H1 (cell line): ENCODE results near the gene SNTG2. TPM values are rescaled to one million over a fixed set of nuclear protein-coding genes. Genes with fewer than 3 reads are reported as not detected.

ENCODE experiments used
- CTCF ChIA-PET: fragments of 300-600 bp; sonication (Branson Sonifier 250); formaldehyde crosslinking; loops from one replicate; lab custom pipeline; 2021; ENCODE audit not compliant: partially characterized antibody; lab: Charles Lee
- POLR2A ChIA-PET: fragments of 300-600 bp; sonication (Branson Sonifier 250); formaldehyde crosslinking; loops from one replicate; lab custom pipeline; 2021; ENCODE audit warnings: inconsistent platforms; ENCODE audit not compliant: partially characterized antibody; lab: Charles Lee
- DNase-seq, 2 experiments: peaks; one replicate each; pipeline versions ENCODE4 v3.0.0 to v3.0.0-alpha.2; 2010 to 2022; ENCODE audit warnings: low spot score in 2 of 2, low read depth in 1 of 2, mixed read lengths in 1 of 2
- FAIRE-seq: peaks from 2 replicates; lab custom pipeline; 2011; peaks lifted over from hg19 to GRCh38; lab: Jason Lieb, UNC
- H2AFZ ChIP-seq: 2 replicates; pipeline ENCODE4 v1.8.1; 2012; ENCODE audit warnings: low read length, inconsistent platforms
- H2AK5ac ChIP-seq: 2 replicates; pipeline ENCODE4 v1.6.1; 2013; ENCODE audit warnings: low read depth, low read length
- H2BK120ac ChIP-seq: replicated peaks from 2 replicates; pipeline ENCODE3; 2013; ENCODE audit warnings: low read depth, low read length, inconsistent platforms
- H2BK12ac ChIP-seq: 2 replicates; pipeline ENCODE4 v1.6.1; 2013; ENCODE audit warnings: low read depth, low read length
- H2BK15ac ChIP-seq: 2 replicates; pipeline ENCODE4 v1.6.1; 2013; ENCODE audit warnings: low read length
- H2BK20ac ChIP-seq: 2 replicates; pipeline ENCODE4 v1.6.1; 2013; ENCODE audit warnings: low read length
- H2BK5ac ChIP-seq: 2 replicates; pipeline ENCODE4 v1.6.1; 2013; ENCODE audit warnings: low read depth, low read length
- H3K14ac ChIP-seq: 2 replicates; pipeline ENCODE4 v1.6.1; 2013; ENCODE audit warnings: inconsistent platforms; ENCODE audit not compliant: insufficient read length
- H3K18ac ChIP-seq: 2 replicates; pipeline ENCODE4 v1.6.1; 2013; ENCODE audit warnings: low read length; ENCODE audit errors: extremely low read depth
- H3K23ac ChIP-seq: 2 replicates; pipeline ENCODE4 v1.6.1; 2013; ENCODE audit warnings: inconsistent platforms; ENCODE audit not compliant: insufficient read length
- H3K23me2 ChIP-seq: 2 replicates; pipeline ENCODE4 v1.6.1; 2013; ENCODE audit warnings: low read depth, low read length
- H3K27ac ChIP-seq: 2 replicates; pipeline ENCODE4 v1.6.1; 2011; ENCODE audit warnings: low read depth, low read length, inconsistent platforms
- H3K27me3 ChIP-seq, 4 experiments: replicated peaks in 1 of 4; 1 replicate in 1 of 4; 2 replicates in 3 of 4; pipeline versions ENCODE4 v1.6.1 to v1.8.1; 2011 to 2013; ENCODE audit warnings: low read length in 3 of 4, mild to moderate bottlenecking in 3 of 4, inconsistent platforms in 2 of 4, mixed read lengths in 2 of 4, moderate library complexity in 1 of 4; ENCODE audit not compliant: control insufficient read depth in 3 of 4, insufficient read depth in 3 of 4; ENCODE audit errors: extremely low read depth in 1 of 4
- H3K36me3 ChIP-seq, 4 experiments: 2 replicates each; pipeline versions ENCODE4 v1.6.1 to v1.8.1; 2011 to 2013; ENCODE audit warnings: mild to moderate bottlenecking in 4 of 4, low read length in 3 of 4, moderate library complexity in 2 of 4, control low read depth in 1 of 4, inconsistent platforms in 1 of 4; ENCODE audit not compliant: insufficient read depth in 4 of 4, control insufficient read depth in 2 of 4
- H3K4ac ChIP-seq: replicated peaks from 2 replicates; pipeline ENCODE3; 2013; ENCODE audit warnings: low read length, low read depth, mixed read lengths, inconsistent platforms; ENCODE audit not compliant: insufficient read length
- H3K4me1 ChIP-seq, 4 experiments: replicated peaks in 1 of 4; 1 replicate in 1 of 4; 2 replicates in 3 of 4; pipeline versions ENCODE4 v1.6.1 to v1.8.1; 2011 to 2013; ENCODE audit warnings: low read length in 3 of 4, inconsistent platforms in 2 of 4, mixed read lengths in 1 of 4; ENCODE audit not compliant: insufficient read depth in 4 of 4, control insufficient read depth in 3 of 4
- H3K4me2 ChIP-seq, 2 experiments: 2 replicates each; pipeline versions ENCODE4 v1.6.1 to v1.8.1; 2011 to 2013; ENCODE audit warnings: low read depth in 2 of 2, low read length in 2 of 2, control low read depth in 1 of 2, inconsistent platforms in 1 of 2, mild to moderate bottlenecking in 1 of 2; ENCODE audit not compliant: insufficient read depth in 1 of 2
- H3K4me3 ChIP-seq, 4 experiments: fragments of 200-600, 300-600 bp in 1 of 4; sonication (generic), shearing (Covaris generic), sonication (Bioruptor Twin) in 1 of 4; 2 replicates each; pipeline versions ENCODE4 v1.5.1 to v1.8.1; 2011 to 2016; ENCODE audit warnings: low read length in 4 of 4, low read depth in 3 of 4, control low read depth in 2 of 4, inconsistent platforms in 2 of 4, mild to moderate bottlenecking in 2 of 4, mixed read lengths in 1 of 4, moderate library complexity in 1 of 4; ENCODE audit not compliant: insufficient read depth in 2 of 4; ENCODE audit errors: extremely low read depth in 1 of 4
- H3K56ac ChIP-seq: replicated peaks from 2 replicates; pipeline ENCODE3; 2013; ENCODE audit warnings: low read depth, mild to moderate bottlenecking, mixed read lengths, low read length, inconsistent platforms; ENCODE audit not compliant: insufficient read length
- H3K79me1 ChIP-seq: 2 replicates; pipeline ENCODE4 v1.6.1; 2013; ENCODE audit warnings: low read depth, low read length, control low read depth
- H3K79me2 ChIP-seq, 2 experiments: 2 replicates each; pipeline versions ENCODE4 v1.6.1 to v1.8.1; 2012 to 2013; ENCODE audit warnings: low read length in 2 of 2, mild to moderate bottlenecking in 2 of 2, inconsistent platforms in 1 of 2; ENCODE audit not compliant: insufficient read depth in 2 of 2, control insufficient read depth in 1 of 2
- H3K9ac ChIP-seq, 4 experiments: replicated peaks in 1 of 4; 1 replicate in 1 of 4; 2 replicates in 3 of 4; pipeline versions ENCODE4 v1.6.1 to v1.8.1; 2011 to 2013; ENCODE audit warnings: low read depth in 3 of 4, low read length in 3 of 4, control low read depth in 2 of 4, mild to moderate bottlenecking in 2 of 4, moderate library complexity in 2 of 4, inconsistent platforms in 1 of 4; ENCODE audit errors: extremely low read depth in 1 of 4
- H3K9me3 ChIP-seq, 2 experiments: 2 replicates each; pipeline versions ENCODE4 v1.6.1 to v1.8.1; 2012 to 2013; ENCODE audit warnings: mild to moderate bottlenecking in 2 of 2, moderate library complexity in 2 of 2, control low read depth in 1 of 2, inconsistent platforms in 1 of 2, low read depth in 1 of 2, low read length in 1 of 2, mixed read lengths in 1 of 2; ENCODE audit not compliant: insufficient read depth in 2 of 2
- H4K20me1 ChIP-seq, 2 experiments: replicated peaks in 1 of 2; 2 replicates each; pipeline versions ENCODE3 to v1.8.1; 2011 to 2013; ENCODE audit warnings: inconsistent platforms in 2 of 2, low read length in 2 of 2, mild to moderate bottlenecking in 1 of 2; ENCODE audit not compliant: insufficient read depth in 2 of 2, control insufficient read depth in 1 of 2
- H4K5ac ChIP-seq: 2 replicates; pipeline ENCODE4 v1.6.1; 2013; ENCODE audit warnings: low read length, low read depth, mixed read lengths, inconsistent platforms; ENCODE audit not compliant: insufficient read length
- H4K8ac ChIP-seq: 2 replicates; pipeline ENCODE4 v1.8.0; 2013; ENCODE audit warnings: mild to moderate bottlenecking, moderate library complexity, low read length, inconsistent platforms; ENCODE audit not compliant: insufficient read depth; ENCODE audit errors: extremely low read depth
- H4K91ac ChIP-seq: replicated peaks from 2 replicates; pipeline ENCODE3; 2013; ENCODE audit warnings: low read length, mixed read lengths, inconsistent platforms; ENCODE audit not compliant: insufficient read length
- BRCA1 ChIP-seq: IDR thresholded peaks from 2 replicates; pipeline ENCODE4 v1.6.1; 2012; ENCODE audit warnings: low read depth, low read length, improper control_type of control experiment
- CTCF ChIP-seq, 3 experiments: IDR thresholded peaks; 1 replicate in 2 of 3; 2 replicates in 1 of 3; pipeline versions ENCODE4 v1.5.1 to v1.6.1; 2011; ENCODE audit warnings: low read length in 3 of 3, mild to moderate bottlenecking in 3 of 3, inconsistent platforms in 2 of 3, low read depth in 1 of 3, moderate library complexity in 1 of 3; ENCODE audit not compliant: insufficient read depth in 1 of 3; ENCODE audit errors: control extremely low read depth in 1 of 3
- E2F6 ChIP-seq: IDR thresholded peaks from 2 replicates; pipeline ENCODE4 v1.6.1; 2012; ENCODE audit warnings: inconsistent platforms
- EZH2 ChIP-seq: fragments of 200-600 bp; sonication (generic); IDR thresholded peaks from 2 replicates; pipeline ENCODE4 v1.7.1; 2012; ENCODE audit warnings: low read depth, mild to moderate bottlenecking, moderate library complexity, low read length, inconsistent platforms; ENCODE audit not compliant: severe bottlenecking
- JUN ChIP-seq: IDR thresholded peaks from 2 replicates; pipeline ENCODE4 v1.6.1; 2011; ENCODE audit warnings: low read depth, mild to moderate bottlenecking, improper control_type of control experiment, low read length
- KDM1A ChIP-seq: fragments of 200-600, 300-600 bp; sonication (generic); IDR thresholded peaks from 2 replicates; pipeline ENCODE4 v1.7.1; 2016; ENCODE audit warnings: mild to moderate bottlenecking, low read length, borderline replicate concordance
- KDM5A ChIP-seq: fragments of 200-600 bp; IDR thresholded peaks from 2 replicates; pipeline ENCODE4 v1.7.1; 2012; ENCODE audit warnings: mild to moderate bottlenecking, low read length, inconsistent platforms, mixed read lengths
- POLR2AphosphoS5 ChIP-seq: IDR thresholded peaks from 2 replicates; pipeline ENCODE4 v1.6.1; 2011; ENCODE audit warnings: low read depth, low read length
- RNF2 ChIP-seq: fragments of 200-900, 300-1000 bp; sonication (generic); IDR thresholded peaks from 2 replicates; pipeline ENCODE4 v1.7.1; 2016; ENCODE audit warnings: borderline replicate concordance, low read depth, mild to moderate bottlenecking, antibody characterized with exemption, low read length; ENCODE audit not compliant: poor library complexity, severe bottlenecking; ENCODE audit errors: missing control alignments
- TCF12 ChIP-seq: IDR thresholded peaks from 2 replicates; pipeline ENCODE4 v1.6.1; 2011; ENCODE audit warnings: low read depth, mild to moderate bottlenecking, low read length
- WGBS, 2 experiments: shearing (Covaris generic) in 1 of 2; methylation state at CpG; one replicate each; pipeline versions ENCODE4 v1.1.6 to v1.1.7; 2013 to 2015; ENCODE audit warnings: low lambda C conversion rate in 2 of 2, mixed read lengths in 2 of 2, inconsistent platforms in 1 of 2, low coverage in 1 of 2, missing lambda C conversion rate in 1 of 2; ENCODE audit not compliant: insufficient replicate concordance in 2 of 2, insufficient coverage in 1 of 2, insufficient read length in 1 of 2; ENCODE audit errors: extremely low coverage in 1 of 2, missing lambda C conversion rate in 1 of 2; 5-methylcytosine and 5-hydroxymethylcytosine counted together
- polyA plus RNA-seq, 7 experiments: library from polyadenylated mRNA; depleted of rRNA in 3 of 7; stranded (reverse) in 5 of 7; unstranded in 2 of 7; fragments of >200 nt in 5 of 7; fragments of 200-250 nt in 2 of 7; gene quantifications; 1 replicate in 5 of 7; 2 replicates in 1 of 7; 4 replicates in 1 of 7; pipeline versions ENCODE4 v1.2.1 to v1.2.3, GENCODE V29; 2011 to 2013; ENCODE audit warnings: missing spikeins in 2 of 7, mixed read lengths in 2 of 7
- total RNA-seq: library from RNA; stranded (reverse); fragmentation: NEBNext Ultra II Directional; extraction: Animal tissue kit (Norgen Biotek cat#: 25700); gene quantifications from 2 replicates; pipeline ENCODE4 v1.2.1, GENCODE V29; 2021

The SNTG2 gene
- total and polyA plus RNA-seq, 2 of the 8 experiments (the other 6 are each of a cell fraction or from before 2014, with no cell fraction given) = 6.6 to 18.1 TPM

GRCh38 chr2:916935-917334, 33.7 kb upstream of the SNTG2 start:
- FAIRE-seq (no peak), DNase-seq (no peak)
- H3K4me2 ChIP-seq = no peak overlapping the region
- 92% methylated on average over 7 of the region's 7 CpGs; no CpG with 5 or more reads in 1 of the 2 experiments for WGBS, 2 experiments
- H3K27ac ChIP-seq = no peak overlapping the region
- no peaks in the 10 kb centered on the region for H3K36me3 ChIP-seq
- H4K5ac ChIP-seq = no peak overlapping the region
- H2BK120ac ChIP-seq = no peak overlapping the region
- H3K23ac ChIP-seq = no peak overlapping the region
- POLR2A ChIA-PET = no interaction called here
- no peaks in the 10 kb centered on the region for H3K79me2 ChIP-seq
- CTCF ChIA-PET = no interaction called here
- no peak overlapping the region for H3K4me3 ChIP-seq
- H3K4ac ChIP-seq = peak overlapping the region; percentile 4
- H2BK12ac ChIP-seq = no peak overlapping the region
- H3K9me3 ChIP-seq = peaks cover 0 to 7% of the 10 kb centered on the region in 2 experiments; a peak in 1 of 4 replicates
- no peak overlapping the region for H3K14ac ChIP-seq
- H4K8ac ChIP-seq = no peak overlapping the region; the same call in 1 of the 2 replicates
- H3K18ac ChIP-seq = no peak overlapping the region
- no peaks in the 10 kb centered on the region; the same call in 1 of the 2 replicates for H3K23me2 ChIP-seq
- no peak overlapping the region for H3K9ac ChIP-seq
- H3K4me1 ChIP-seq = no peaks in the 10 kb centered on the region
- no peaks in the 10 kb centered on the region for H3K79me1 ChIP-seq
- H2BK5ac ChIP-seq = no peak overlapping the region
- H4K91ac ChIP-seq = no peak overlapping the region
- no peak overlapping the region for H2BK15ac ChIP-seq
- H4K20me1 ChIP-seq = no peaks in the 10 kb centered on the region
- H2AK5ac ChIP-seq = no peak overlapping the region
- H3K27me3 ChIP-seq = peaks cover 0 to 5% (median under 1%) of the 10 kb centered on the region in 4 experiments; a peak in 3 of 7 replicates
- H3K56ac ChIP-seq = no peak overlapping the region
- H2AFZ ChIP-seq = no peak overlapping the region
- H2BK20ac ChIP-seq = no peak overlapping the region
- TF ChIP-seq RNF2 = no peak
- TF ChIP-seq CTCF (IDR thresholded peaks at IDR 0.05; ENCODE audit: control extremely low read depth in 1 of 3, insufficient read depth in 1 of 3, low read depth in 1 of 3, low read length in 3 of 3) = no peak
- TF ChIP-seq E2F6 = no peak
- no peak for TF ChIP-seq POLR2AphosphoS5
- TF ChIP-seq JUN = no peak
- TF ChIP-seq TCF12 = no peak
- no peak for TF ChIP-seq BRCA1
- no peak for TF ChIP-seq EZH2
- TF ChIP-seq KDM1A = no peak
- no peak for TF ChIP-seq KDM5A
